GM18508 (cell line): ENCODE data around the gene PNKD.
"Not testable (repeated sequence)": the region's sequence is repeated elsewhere in the genome, so short reads cannot be mapped to it uniquely, and the experiment has no call there.

Experiments used
- ATAC-seq: cut with Tn5 transposase; IDR thresholded peaks from one replicate; pipeline ENCODE4 v1.9.1; 2021; ENCODE audit warnings: moderate number of reproducible peaks; ENCODE audit not compliant: insufficient read depth, unreplicated experiment

PNKD gene

GRCh38 chr2:218271865-218272530, 1.7 kb downstream of the PNKD start:
- ATAC-seq: no peak

GRCh38 chr2:218272531-218273212, 2.4 kb downstream of the PNKD start:
- ATAC-seq: no peak

- not testable (repeated sequence) for ATAC-seq
Measured at GRCh38 chr2:218273214-218273907, 3.0 kb downstream of the PNKD start.

- no peak for ATAC-seq
Measured at GRCh38 chr2:218273908-218274249, 3.6 kb downstream of the PNKD start.

GRCh38 chr2:218274586-218274985, 4.3 kb downstream of the PNKD start:
- ATAC-seq: no peak

GRCh38 chr2:218275371-218276072, 5.2 kb downstream of the PNKD start:
- no peak for ATAC-seq

GRCh38 chr2:218276986-218277755, 6.9 kb downstream of the PNKD start:
- no peak for ATAC-seq

GRCh38 chr2:218277921-218278320, 7.6 kb downstream of the PNKD start:
- ATAC-seq: no peak

GRCh38 chr2:218278531-218279360, 8.4 kb downstream of the PNKD start:
- ATAC-seq: no peak

- ATAC-seq: no peak
Measured at GRCh38 chr2:218280260-218280870, 10.0 kb downstream of the PNKD start.

- ATAC-seq: no peak
Measured at GRCh38 chr2:218281449-218281848, 11.1 kb downstream of the PNKD start.

GRCh38 chr2:218282173-218282991, 12.1 kb downstream of the PNKD start:
- ATAC-seq: no peak

- ATAC-seq: no peak
Measured at GRCh38 chr2:218284106-218284811, 13.9 kb downstream of the PNKD start.

GRCh38 chr2:218285604-218286003, 15.3 kb downstream of the PNKD start:
- ATAC-seq: no peak

GRCh38 chr2:218286570-218287459, 16.5 kb downstream of the PNKD start:
- peak; percentile 40 for ATAC-seq

- ATAC-seq: no peak
Measured at GRCh38 chr2:218289639-218290315, 19.5 kb downstream of the PNKD start.
